Mesenteric fat pad (tissue), 1 donor: ENCODE data around the gene ECHDC1. TPM values are rescaled to one million over a fixed set of nuclear protein-coding genes. Genes with fewer than 3 reads are reported as not detected.
"Not testable (repeated sequence)": the region's sequence is repeated elsewhere in the genome, so short reads cannot be mapped to it uniquely, and the experiment has no call there.

Experiments used
- DNase-seq: peaks from one replicate; pipeline ENCODE4 v3.0.0-alpha.2; 2020; ENCODE audit warnings: low spot score
- long read RNA-seq: library from polyadenylated mRNA; unstranded; transcript quantifications from one replicate; pipeline ENCODE4 v2.0.0, GENCODE V29; 2020
- total RNA-seq: library from RNA; stranded (reverse); fragmentation: NEBNext Ultra II Directional; extraction: Animal tissue kit (Norgen Biotek cat#: 25700); gene quantifications from one replicate; pipeline ENCODE4 v1.2.1, GENCODE V29; 2021
- donor health status: DM: yes; HTN: yes; CAD: no.

Gene ECHDC1
- 70.7 TPM for total RNA-seq
- long read RNA-seq, transcript ECHDC1-207 (7 exons, 1,009 nt), result minor isoform, 6 of 176 reads
- long read RNA-seq, transcript ECHDC1-203 (5 exons, 1,354 nt), result minor isoform, 20 of 176 reads
- long read RNA-seq, transcript ECHDC1-222 (6 exons, 2,585 nt), result minor isoform, 10 of 176 reads
- long read RNA-seq, transcript ECHDC1-210 (6 exons, 2,341 nt), result major isoform, 105 of 176 reads
- long read RNA-seq, partial matches to known transcripts, result 15 of 176 reads
- long read RNA-seq, other reads (novel, unspliced or antisense), result 9 of 176 reads

DNA sequence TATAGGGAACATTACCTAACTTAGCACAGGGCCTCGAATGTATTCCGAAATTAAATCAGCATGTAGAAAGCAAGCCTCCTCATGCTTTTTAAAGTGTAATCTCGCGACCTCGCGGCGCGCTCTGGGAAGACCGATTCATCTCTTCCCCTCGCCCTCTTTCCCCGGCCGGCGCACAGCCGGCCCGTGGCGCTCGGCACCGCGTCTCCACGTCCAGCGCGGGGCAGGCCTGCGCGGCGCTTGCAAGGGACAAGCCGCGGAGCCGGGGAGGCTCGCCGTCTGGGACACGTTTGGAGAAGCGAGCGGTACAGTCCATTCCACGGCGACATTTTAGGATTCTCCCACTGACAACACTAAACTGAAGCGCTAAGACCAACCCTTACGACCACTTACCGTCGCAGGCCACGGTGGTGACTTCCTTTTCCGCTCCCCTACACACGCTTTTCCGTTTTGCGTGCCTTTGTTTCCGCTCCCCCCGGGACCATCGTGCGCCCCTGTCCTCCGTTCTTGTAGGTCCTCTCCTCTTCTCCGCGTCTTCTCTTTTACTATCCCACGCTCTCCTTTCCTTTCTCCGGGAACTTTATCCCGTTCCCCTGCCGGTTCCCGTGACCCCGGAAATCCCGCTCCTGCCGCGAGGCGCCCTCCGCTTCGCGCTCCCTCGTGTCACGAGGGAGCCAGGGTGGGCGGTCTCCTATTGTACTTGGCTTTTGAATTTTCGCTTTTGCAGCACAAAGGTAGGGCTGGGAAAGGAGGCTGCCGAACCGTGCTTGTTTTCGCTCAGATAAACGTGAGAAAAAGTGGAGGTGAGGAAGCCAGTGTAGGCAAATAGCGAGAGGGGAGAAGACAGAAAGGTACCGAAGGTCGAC is at the start of gene ECHDC1:
ECHDC1 (minus strand) TSS at position 664 of the 863 bp plus-strand sequence. CDS start 12,581 bp downstream, outside the sequence.
- DNase-seq, result no peak

- no peak for DNase-seq
Measured at GRCh38 chr6:127392301-127392700, 48.9 kb upstream of the ECHDC1 start.

- no peak for DNase-seq
Measured at GRCh38 chr6:127391094-127391953, 47.9 kb upstream of the ECHDC1 start.

- no peak for DNase-seq
Measured at GRCh38 chr6:127389706-127390105, 46.3 kb upstream of the ECHDC1 start.

GRCh38 chr6:127385668-127386430 is 42.4 kb upstream of the ECHDC1 start:
- DNase-seq, result no peak

DNA sequence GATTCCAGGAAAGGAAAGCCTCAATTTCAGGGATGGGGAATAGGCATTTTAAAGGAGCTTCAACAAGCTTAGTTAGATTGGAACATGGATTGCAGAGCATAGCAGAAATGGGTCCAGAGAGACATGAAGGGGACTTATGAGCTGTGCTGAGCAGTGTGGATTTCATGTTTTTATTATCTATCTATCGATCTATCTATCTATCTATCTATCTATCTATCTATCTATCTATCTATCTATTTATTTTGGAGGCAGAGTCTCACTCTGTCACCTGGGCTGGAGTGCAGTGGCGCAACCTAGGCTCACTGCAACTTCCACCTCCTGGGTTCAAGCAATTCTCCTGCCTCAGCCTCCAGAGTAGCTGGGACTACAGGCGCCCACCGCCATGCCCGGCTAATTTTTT is 41.4 kb upstream of the ECHDC1 start:
- not testable (repeated sequence) for DNase-seq

- DNase-seq, result no peak
Measured at GRCh38 chr6:127383988-127384387, 40.6 kb upstream of the ECHDC1 start.

GRCh38 chr6:127382413-127382812 is 39.0 kb upstream of the ECHDC1 start:
- no peak for DNase-seq

DNA sequence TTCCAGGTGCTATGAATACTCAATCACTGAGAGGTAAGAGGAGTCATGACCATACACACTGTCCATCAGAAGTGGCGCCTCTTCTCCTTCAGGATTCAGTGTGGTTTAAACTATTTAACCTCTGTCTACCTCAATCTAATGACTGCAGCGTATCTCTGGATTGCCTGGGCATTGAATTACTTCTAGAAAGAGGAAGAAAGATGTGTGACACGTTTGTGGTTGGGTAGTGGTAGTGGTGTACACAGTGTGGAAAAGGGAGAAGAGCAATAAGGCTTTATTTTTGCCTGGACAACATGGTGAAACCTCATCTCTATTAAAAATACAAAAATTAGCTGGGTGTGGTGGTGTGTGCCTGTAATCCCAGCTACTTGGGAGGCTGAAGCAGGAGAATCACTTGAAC is 38.0 kb upstream of the ECHDC1 start:
- DNase-seq, result no peak

DNA sequence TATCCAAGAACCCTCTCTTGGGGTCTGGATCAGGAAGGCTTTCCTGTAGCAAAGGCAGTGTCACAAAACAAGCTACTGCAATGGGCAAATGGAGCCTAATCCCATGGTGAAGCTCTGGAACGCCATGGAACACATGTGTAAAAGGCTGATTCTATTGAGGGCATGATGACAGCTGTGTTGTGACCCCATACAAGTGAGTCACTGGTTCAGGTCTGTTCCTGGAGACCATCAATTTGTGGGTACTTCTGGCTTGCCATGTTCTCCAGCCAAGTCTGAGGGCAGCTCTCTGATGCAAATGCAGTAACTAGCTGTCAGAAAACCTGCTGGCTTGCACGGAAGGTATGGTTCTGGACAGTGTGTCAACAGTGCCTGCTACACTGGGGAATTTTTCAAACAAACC is 33.3 kb upstream of the ECHDC1 start:
- no peak for DNase-seq

DNA sequence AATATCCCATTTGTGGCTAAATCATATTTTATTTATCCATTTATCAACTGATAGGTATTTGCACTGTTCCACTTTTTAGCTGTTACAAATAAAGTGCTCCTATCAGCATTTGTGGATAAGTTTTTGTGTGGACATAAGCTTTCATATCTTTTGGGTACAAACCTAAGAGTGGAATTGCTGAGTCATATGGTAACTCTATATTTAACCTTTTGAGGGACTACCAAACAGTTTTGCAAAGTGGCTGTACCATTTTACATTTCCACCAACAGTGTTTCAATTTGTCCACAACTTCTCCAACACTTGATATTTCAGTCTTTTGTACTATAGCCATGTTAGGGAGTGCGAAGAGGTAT is 23.6 kb upstream of the ECHDC1 start:
- no peak for DNase-seq

DNA sequence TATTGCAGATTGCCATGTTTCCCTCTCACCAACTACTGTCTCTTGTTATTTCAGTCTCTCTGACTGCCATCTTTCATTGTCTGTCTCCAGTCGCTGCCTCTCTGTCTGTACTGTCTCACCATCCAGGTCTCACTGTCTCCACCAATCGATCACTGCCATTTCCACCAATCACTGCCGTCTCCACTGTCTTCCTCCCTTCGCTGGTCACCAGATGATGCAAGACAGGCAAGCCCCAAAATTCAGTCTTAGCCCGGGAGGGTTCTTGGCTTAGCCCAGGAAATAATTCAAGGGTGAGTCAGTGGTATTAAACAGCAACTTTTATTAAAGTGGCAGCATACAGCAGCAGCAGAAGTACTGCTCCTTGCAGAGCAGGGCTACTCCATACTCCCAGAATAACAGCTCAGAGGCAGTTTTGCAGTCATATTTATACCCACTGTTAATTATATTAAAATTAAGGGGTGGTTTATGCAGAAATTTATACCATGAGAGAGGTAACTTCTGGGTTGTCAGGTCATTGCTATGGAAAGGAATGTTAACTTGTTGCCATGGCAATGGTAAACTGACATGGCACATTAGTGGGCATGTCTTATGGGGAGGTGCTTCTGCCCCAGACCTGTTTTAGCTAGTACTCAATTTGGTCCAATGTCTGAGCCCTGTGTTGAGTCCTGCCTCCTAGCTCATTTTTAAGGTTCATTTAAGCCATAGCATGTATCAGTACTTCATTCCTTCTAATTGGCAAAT is 23.0 kb upstream of the ECHDC1 start:
- DNase-seq, result no peak

DNA sequence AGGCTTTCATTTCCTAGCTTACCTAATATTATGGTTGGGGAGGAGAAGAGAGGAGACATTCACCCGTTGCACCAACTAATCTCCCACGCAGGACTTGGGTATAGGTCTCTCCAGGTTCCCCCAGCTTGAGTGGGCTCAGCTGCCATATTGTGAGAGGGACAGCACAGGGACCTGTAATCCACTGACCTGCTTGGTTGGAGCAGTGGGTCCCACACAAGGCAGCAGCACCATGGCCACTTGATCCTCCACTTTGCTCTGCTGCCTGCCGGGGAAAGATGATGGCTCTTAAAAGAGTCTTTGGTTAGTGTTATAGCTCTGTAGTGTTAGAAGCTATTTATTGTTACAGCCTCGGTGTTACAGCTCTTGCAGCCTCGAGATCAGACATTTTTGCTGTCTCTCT is 22.5 kb upstream of the ECHDC1 start:
- no peak for DNase-seq

DNA sequence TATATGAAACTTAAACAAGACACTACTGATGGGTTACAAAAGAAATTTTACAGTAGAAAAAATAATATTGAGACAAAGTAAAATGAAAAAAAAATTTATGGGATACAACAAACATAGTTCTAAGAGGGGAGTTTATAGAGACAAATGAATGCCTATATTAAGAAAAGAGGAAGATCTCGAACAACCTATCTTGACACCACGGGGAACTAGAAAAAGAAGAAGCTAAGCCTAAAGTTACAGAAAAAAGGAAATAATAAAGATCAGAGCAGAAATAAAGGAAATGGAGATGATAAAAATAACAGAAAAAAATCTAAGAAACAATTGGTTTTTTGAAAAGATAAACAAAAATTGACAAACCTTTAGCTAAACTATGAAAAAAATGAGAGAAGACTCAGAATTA is 9.1 kb upstream of the ECHDC1 start:
- DNase-seq, result no peak

- no peak for DNase-seq
Measured at GRCh38 chr6:127349980-127350379, 6.6 kb upstream of the ECHDC1 start.

DNA sequence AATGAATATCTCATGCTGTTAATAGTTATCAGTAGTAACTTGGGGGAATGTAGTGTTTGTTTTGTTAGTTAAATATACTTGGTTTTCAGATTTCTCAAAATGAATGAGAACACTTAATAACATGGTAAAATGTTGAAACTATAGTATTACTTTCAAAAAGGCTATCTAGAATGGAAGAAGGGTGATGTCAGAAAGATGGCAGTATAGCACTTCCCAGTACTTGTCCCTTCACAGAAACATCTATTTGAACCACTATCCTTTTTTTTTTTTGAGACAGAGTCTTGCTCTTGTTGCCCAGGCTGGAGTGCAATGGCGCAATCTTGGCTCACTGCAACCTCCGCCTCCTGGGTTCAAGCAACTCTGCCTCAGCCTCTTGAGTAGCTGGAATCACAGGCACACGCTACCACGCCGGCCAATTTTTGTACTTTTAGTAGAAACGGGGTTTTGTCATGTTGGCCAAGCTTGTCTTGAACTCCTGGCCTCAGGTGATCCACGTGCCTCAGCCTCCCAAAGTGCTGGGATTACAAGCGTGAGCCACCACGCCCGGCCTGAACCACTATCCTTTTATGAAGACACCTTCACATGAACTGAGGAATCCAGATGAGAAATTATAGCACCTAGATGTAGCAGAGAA is 4.7 kb upstream of the ECHDC1 start:
- no peak for DNase-seq

DNA sequence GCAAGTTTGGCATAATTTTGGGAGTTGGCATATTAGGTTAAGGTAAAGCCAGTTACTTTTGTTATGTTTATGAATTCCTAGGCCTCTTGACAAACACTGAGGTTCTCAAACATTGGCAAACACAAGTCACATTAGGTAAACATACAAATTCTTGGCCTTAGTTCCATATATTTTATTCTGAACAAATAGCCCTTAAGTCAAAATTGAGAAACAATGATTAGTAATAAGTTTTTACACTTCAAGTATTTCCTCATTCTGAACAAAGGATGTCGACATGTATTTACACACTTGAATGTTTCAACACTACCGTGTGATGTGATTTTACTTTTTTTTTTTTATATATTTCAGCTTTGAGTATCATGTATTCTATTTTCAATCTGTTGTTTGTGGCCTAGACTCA is 3.8 kb upstream of the ECHDC1 start:
- DNase-seq, result no peak

- DNase-seq, result no peak
Measured at GRCh38 chr6:127345521-127345920, 2.1 kb upstream of the ECHDC1 start.

GRCh38 chr6:127343809-127344659 is 625 bp upstream of the ECHDC1 start:
- DNase-seq, result no peak
